Prostate gland (tissue), 2 donors: Measurements from ENCODE around the gene OR6N1.

Experiments used
- POLR2A ChIP-seq: fragments of 450-650 bp; IDR thresholded peaks from one replicate; pipeline ENCODE4 v1.6.1; 2016; ENCODE audit warnings: antibody characterized with exemption, mild to moderate bottlenecking
- TF ChIP-seq, protein P1 (sequence below), 4 experiments: fragments of 200-600 bp in 2 of 4; fragments of 450-650 bp in 2 of 4; sonication (generic) in 2 of 4; IDR thresholded peaks; 1 replicate in 3 of 4; 2 replicates in 1 of 4; pipeline ENCODE4 v1.5.1; 2016 to 2019; ENCODE audit warnings: antibody characterized with exemption in 4 of 4, mild to moderate bottlenecking in 2 of 4, moderate library complexity in 2 of 4

DNA sequence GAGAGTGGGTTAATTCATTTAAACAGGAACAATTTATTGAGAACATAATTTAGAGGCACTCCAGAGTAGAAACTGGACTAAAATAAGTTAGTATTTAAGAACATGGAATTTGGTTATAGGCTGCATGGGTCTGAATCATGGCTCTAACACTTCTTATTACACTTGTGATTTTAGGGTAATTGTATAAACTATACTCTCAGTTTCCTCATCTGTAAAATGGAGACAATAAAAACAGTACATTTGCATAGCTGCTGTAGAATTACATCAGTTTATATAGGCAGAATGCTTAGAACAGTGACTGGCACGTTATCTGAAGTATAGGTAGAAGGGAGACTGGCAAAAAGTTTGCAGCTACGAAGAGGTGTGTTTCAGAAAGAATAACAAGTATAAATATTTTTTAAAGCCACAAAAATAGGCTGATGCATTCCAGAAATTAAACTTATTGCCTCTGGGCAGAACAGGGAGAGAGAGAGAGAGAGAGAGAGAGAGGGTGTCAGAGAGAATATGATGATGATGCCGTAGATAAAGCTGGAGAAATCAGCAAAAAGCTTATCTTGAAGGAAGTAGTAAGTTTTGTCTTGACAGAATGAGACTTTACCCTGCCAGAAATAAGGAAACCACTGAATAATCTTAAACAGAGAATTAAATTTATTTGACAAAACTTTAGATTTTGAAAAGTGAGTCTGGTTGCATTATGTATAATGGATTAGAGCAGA is 43.3 kb downstream of the OR6N1 start:
- TF ChIP-seq, protein P1, sequence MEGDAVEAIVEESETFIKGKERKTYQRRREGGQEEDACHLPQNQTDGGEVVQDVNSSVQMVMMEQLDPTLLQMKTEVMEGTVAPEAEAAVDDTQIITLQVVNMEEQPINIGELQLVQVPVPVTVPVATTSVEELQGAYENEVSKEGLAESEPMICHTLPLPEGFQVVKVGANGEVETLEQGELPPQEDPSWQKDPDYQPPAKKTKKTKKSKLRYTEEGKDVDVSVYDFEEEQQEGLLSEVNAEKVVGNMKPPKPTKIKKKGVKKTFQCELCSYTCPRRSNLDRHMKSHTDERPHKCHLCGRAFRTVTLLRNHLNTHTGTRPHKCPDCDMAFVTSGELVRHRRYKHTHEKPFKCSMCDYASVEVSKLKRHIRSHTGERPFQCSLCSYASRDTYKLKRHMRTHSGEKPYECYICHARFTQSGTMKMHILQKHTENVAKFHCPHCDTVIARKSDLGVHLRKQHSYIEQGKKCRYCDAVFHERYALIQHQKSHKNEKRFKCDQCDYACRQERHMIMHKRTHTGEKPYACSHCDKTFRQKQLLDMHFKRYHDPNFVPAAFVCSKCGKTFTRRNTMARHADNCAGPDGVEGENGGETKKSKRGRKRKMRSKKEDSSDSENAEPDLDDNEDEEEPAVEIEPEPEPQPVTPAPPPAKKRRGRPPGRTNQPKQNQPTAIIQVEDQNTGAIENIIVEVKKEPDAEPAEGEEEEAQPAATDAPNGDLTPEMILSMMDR (IDR thresholded peaks at IDR 0.05) = no peak
- no peak for TF ChIP-seq POLR2A
